Smooth muscle cell (in vitro differentiated cells): ENCODE data around the gene EXOC3L4. TPM values are rescaled to one million over a fixed set of nuclear protein-coding genes. Genes with fewer than 3 reads are reported as not detected.
"Not testable (repeated sequence)": the region's sequence is repeated elsewhere in the genome, so short reads cannot be mapped to it uniquely, and the experiment has no call there.

ENCODE experiments used
- DNase-seq: peaks from one replicate; lab custom pipeline; 2025; ENCODE audit not compliant: unreplicated experiment; lab: John Stamatoyannopoulos, UW
- H2AFZ ChIP-seq: fragments of 200-600 bp; sonication (generic); 2 replicates; pipeline ENCODE4 v1.6.0; 2016; ENCODE audit warnings: antibody characterized with exemption, low read depth, mild to moderate bottlenecking
- H3F3A ChIP-seq: fragments of 200-600 bp; sonication (generic); 2 replicates; pipeline ENCODE4 v1.6.0; 2017; ENCODE audit warnings: antibody characterized with exemption, low read depth
- H3K27ac ChIP-seq: fragments of 200-600 bp; sonication (generic); 2 replicates; pipeline ENCODE4 v1.5.1; 2016; ENCODE audit warnings: low read depth, mild to moderate bottlenecking
- H3K27me3 ChIP-seq: fragments of 200-600 bp; sonication (generic); 2 replicates; pipeline ENCODE4 v1.6.1; 2016; ENCODE audit warnings: low read depth, mild to moderate bottlenecking
- H3K36me3 ChIP-seq: fragments of 200-600 bp; sonication (generic); 2 replicates; pipeline ENCODE4 v1.5.1; 2016; ENCODE audit warnings: low read depth
- H3K4me1 ChIP-seq: fragments of 200-600 bp; sonication (generic); 2 replicates; pipeline ENCODE4 v1.5.1; 2016; ENCODE audit warnings: low read depth
- H3K4me2 ChIP-seq: fragments of 200-600 bp; sonication (generic); 2 replicates; pipeline ENCODE4 v1.6.0; 2016; ENCODE audit warnings: mild to moderate bottlenecking
- H3K4me3 ChIP-seq: fragments of 200-600 bp; sonication (generic); 2 replicates; pipeline ENCODE4 v1.5.1; 2016; ENCODE audit warnings: mild to moderate bottlenecking
- H3K79me2 ChIP-seq: fragments of 200-600 bp; sonication (generic); 2 replicates; pipeline ENCODE4 v1.6.0; 2016; ENCODE audit warnings: low read depth, mild to moderate bottlenecking
- H3K9ac ChIP-seq: fragments of 200-600 bp; sonication (generic); 2 replicates; pipeline ENCODE4 v1.6.0; 2016; ENCODE audit warnings: low read depth
- H3K9me3 ChIP-seq: fragments of 200-600 bp; sonication (generic); replicated peaks from 2 replicates; pipeline ENCODE4 v1.5.1; 2016; ENCODE audit warnings: low read depth
- H4K20me1 ChIP-seq: fragments of 200-600 bp; sonication (generic); 2 replicates; pipeline ENCODE4 v1.6.0; 2016; ENCODE audit warnings: low read depth
- CTCF ChIP-seq: fragments of 200-600 bp; sonication (generic); IDR thresholded peaks from 2 replicates; pipeline ENCODE4 v1.5.1; 2017; ENCODE audit warnings: borderline replicate concordance, mild to moderate bottlenecking, antibody characterized with exemption; ENCODE audit not compliant: insufficient read depth, poor library complexity, severe bottlenecking
- WGBS: methylation state at CpG from one replicate; pipeline ENCODE4 v1.1.7; 2016; ENCODE audit warnings: low lambda C conversion rate; 5-methylcytosine and 5-hydroxymethylcytosine counted together
- polyA plus RNA-seq: library from polyadenylated mRNA; unstranded; fragments of >200 nt; fragmentation: Nextera tagmentation; extraction: Ambion mirVana; gene quantifications from 2 replicates; pipeline ENCODE4 v1.2.1, GENCODE V29; 2016
- total RNA-seq: library from RNA; depleted of rRNA; stranded (reverse); fragments of >200 nt; gene quantifications from 2 replicates; pipeline ENCODE4 v1.2.3, GENCODE V29; 2014

EXOC3L4 gene
- total and polyA plus RNA-seq, 2 experiments from 2014 or later, result not detected

- Histone ChIP-seq H3K4me1 (peaks cover 23% of the 10 kb centered on the region), H3F3A (no peaks in the 10 kb centered on the region), H3K4me2 (no peak overlapping the region), H3K36me3 (no peaks in the 10 kb centered on the region), H3K9me3 (no peaks in the 10 kb centered on the region), H3K79me2 (no peaks in the 10 kb centered on the region), H3K27me3 (no peaks in the 10 kb centered on the region), H3K9ac (no peak overlapping the region), H3K27ac (no peak overlapping the region), H2AFZ (no peak overlapping the region), H4K20me1 (no peaks in the 10 kb centered on the region), H3K4me3 (no peak overlapping the region)
- no peak for TF ChIP-seq CTCF
- 85% methylated on average over 4 of the region's 5 CpGs for WGBS
- no peak for DNase-seq
Measured at GRCh38 chr14:103113303-103113702, 18.8 kb downstream of the EXOC3L4 start.

- H3F3A ChIP-seq, result no peaks in the 10 kb centered on the region
- H3K27me3 ChIP-seq, result no peaks in the 10 kb centered on the region
- H3K36me3 ChIP-seq, result no peaks in the 10 kb centered on the region
- peaks cover 20% of the 10 kb centered on the region for H3K4me1 ChIP-seq
- no peak for TF ChIP-seq CTCF
- no peaks in the 10 kb centered on the region for H4K20me1 ChIP-seq
- H3K4me2 ChIP-seq, result no peak overlapping the region
- no peaks in the 10 kb centered on the region for H3K79me2 ChIP-seq
- no peak overlapping the region for H3K9ac ChIP-seq
- no peak overlapping the region for H3K4me3 ChIP-seq
- H3K9me3 ChIP-seq, result no peaks in the 10 kb centered on the region
- H3K27ac ChIP-seq, result no peak overlapping the region
- no peak for DNase-seq
- WGBS, result 93% methylated on average over 13 of the region's 13 CpGs
- no peak overlapping the region for H2AFZ ChIP-seq
Measured at GRCh38 chr14:103113774-103114173, 19.2 kb downstream of the EXOC3L4 start.

- peaks cover 12% of the 10 kb centered on the region for H3K4me1 ChIP-seq
- H2AFZ ChIP-seq, H3K27me3 ChIP-seq, H3K27ac ChIP-seq, DNase-seq, H3K4me2 ChIP-seq, H3K79me2 ChIP-seq, H3K9me3 ChIP-seq, H3F3A ChIP-seq, H4K20me1 ChIP-seq, H3K9ac ChIP-seq, H3K4me3 ChIP-seq, H3K36me3 ChIP-seq: not testable (repeated sequence)
- WGBS, result 87% methylated on average over 12 of the region's 12 CpGs
Measured at GRCh38 chr14:103115086-103115679, 20.7 kb downstream of the EXOC3L4 start.

- Histone ChIP-seq H3K4me1 (peaks cover 3% of the 10 kb centered on the region), H3K4me3 (no peak overlapping the region), H3K9me3 (no peaks in the 10 kb centered on the region), H3K4me2 (no peak overlapping the region), H3K79me2 (no peaks in the 10 kb centered on the region), H4K20me1 (no peaks in the 10 kb centered on the region), H2AFZ (no peak overlapping the region), H3F3A (no peaks in the 10 kb centered on the region), H3K9ac (no peak overlapping the region), H3K27me3 (no peaks in the 10 kb centered on the region), H3K27ac (no peak overlapping the region), H3K36me3 (no peaks in the 10 kb centered on the region)
- no peak for TF ChIP-seq CTCF
- 93% methylated on average over 10 of the region's 10 CpGs for WGBS
- no peak for DNase-seq
Measured at GRCh38 chr14:103115845-103116572, 21.5 kb downstream of the EXOC3L4 start.
